ENCODE measurements around the gene TXNDC11.

The TXNDC11 gene

GRCh38 chr16:11742093-11742535 is 543 bp downstream of the TXNDC11 start:
- H3K4me3 ChIP-seq (replicated peaks in 1 of 2; ENCODE audit: low read depth in 2 of 2, low read length in 2 of 2) = peak overlapping the region; percentile 88 to 89
- peak in 1 of 2 donors; percentile 13 for DNase-seq (ENCODE audit: low read depth in 2 of 2)
- no peak for TF ChIP-seq CTCF (IDR thresholded peaks at IDR 0.05; ENCODE audit: low read depth, low read length)

GRCh38 chr16:11740567-11740966 is 2.1 kb downstream of the TXNDC11 start:
- peak in 1 of 2 donors; percentile 16 for DNase-seq (ENCODE audit: low read depth in 2 of 2)
- H3K4me3 ChIP-seq (replicated peaks in 1 of 2; ENCODE audit: low read depth in 2 of 2, low read length in 2 of 2) = peak overlapping the region; percentile 88 to 89

GRCh38 chr16:11738742-11739544 is 3.7 kb downstream of the TXNDC11 start:
- no peak for DNase-seq (ENCODE audit: low read depth in 2 of 2)

More at GRCh38 chr16:11740567-11740966, 2.1 kb downstream of the TXNDC11 start:
- TF ChIP-seq CTCF (IDR thresholded peaks at IDR 0.05; ENCODE audit: low read depth, low read length) = no peak

GRCh38 chr16:11737713-11738112 is 4.9 kb downstream of the TXNDC11 start:
- DNase-seq (ENCODE audit: low read depth in 2 of 2) = no peak
- TF ChIP-seq CTCF (IDR thresholded peaks at IDR 0.05; ENCODE audit: low read depth, low read length) = no peak
- H3K4me3 ChIP-seq (replicated peaks in 1 of 2; ENCODE audit: low read depth in 2 of 2, low read length in 2 of 2) = no peak overlapping the region

More at GRCh38 chr16:11738742-11739544, 3.7 kb downstream of the TXNDC11 start:
- no peak for TF ChIP-seq CTCF (IDR thresholded peaks at IDR 0.05; ENCODE audit: low read depth, low read length)
- H3K4me3 ChIP-seq (replicated peaks in 1 of 2; ENCODE audit: low read depth in 2 of 2, low read length in 2 of 2) = no peak overlapping the region

GRCh38 chr16:11736903-11737302 is 5.8 kb downstream of the TXNDC11 start:
- no peak for TF ChIP-seq CTCF (IDR thresholded peaks at IDR 0.05; ENCODE audit: low read depth, low read length)
- H3K4me3 ChIP-seq (replicated peaks in 1 of 2; ENCODE audit: low read depth in 2 of 2, low read length in 2 of 2) = no peak overlapping the region
- no peak for DNase-seq (ENCODE audit: low read depth in 2 of 2)

- no peak overlapping the region for H3K4me3 ChIP-seq (replicated peaks in 1 of 2; ENCODE audit: low read depth in 2 of 2, low read length in 2 of 2)
- TF ChIP-seq CTCF (IDR thresholded peaks at IDR 0.05; ENCODE audit: low read depth, low read length) = no peak
- no peak for DNase-seq (ENCODE audit: low read depth in 2 of 2)
These were observed 6.9 kb downstream of the TXNDC11 start for GRCh38 chr16:11735787-11736186.
